Ishikawa (cell line): ENCODE measurements around the gene SPATA17.

ENCODE experiments used
- CEBPB ChIP-seq: IDR thresholded peaks from 2 replicates; pipeline ENCODE4 v1.6.1; 2012
- CREB1 ChIP-seq: IDR thresholded peaks from 2 replicates; pipeline ENCODE4 v1.6.1; 2012; ENCODE audit warnings: low read depth
- EGR1 ChIP-seq: IDR thresholded peaks from 2 replicates; pipeline ENCODE4 v1.6.1; 2012
- EP300 ChIP-seq: IDR thresholded peaks from 2 replicates; pipeline ENCODE4 v1.6.1; 2012; ENCODE audit warnings: borderline replicate concordance
- FOXM1 ChIP-seq: IDR thresholded peaks from 2 replicates; pipeline ENCODE4 v1.6.1; 2012; ENCODE audit warnings: low read depth, borderline replicate concordance
- NFIC ChIP-seq: IDR thresholded peaks from 2 replicates; pipeline ENCODE4 v1.6.1; 2012
- RAD21 ChIP-seq: IDR thresholded peaks from 2 replicates; pipeline ENCODE4 v1.6.1; 2012; ENCODE audit warnings: low read depth
- TAF1 ChIP-seq: IDR thresholded peaks from 2 replicates; pipeline ENCODE4 v1.6.1; 2012; ENCODE audit warnings: low read depth, mild to moderate bottlenecking
- TCF12 ChIP-seq: IDR thresholded peaks from 2 replicates; pipeline ENCODE4 v1.6.1; 2012; ENCODE audit warnings: low read depth
- TEAD4 ChIP-seq: IDR thresholded peaks from 2 replicates; pipeline ENCODE4 v1.6.1; 2012
- YY1 ChIP-seq: IDR thresholded peaks from 2 replicates; pipeline ENCODE4 v1.6.1; 2012; ENCODE audit warnings: low read depth
- ZBTB7A ChIP-seq: IDR thresholded peaks from 2 replicates; pipeline ENCODE4 v1.6.1; 2012; ENCODE audit warnings: low read depth
- TF ChIP-seq, protein P1 (sequence below): IDR thresholded peaks from 2 replicates; pipeline ENCODE4 v1.6.1; 2012
- TF ChIP-seq, protein P2 (sequence below): IDR thresholded peaks from 2 replicates; pipeline ENCODE4 v1.6.1; 2012
- TF ChIP-seq, protein P3 (sequence below): IDR thresholded peaks from 2 replicates; pipeline ENCODE4 v1.6.1; 2012; ENCODE audit warnings: low read depth, mild to moderate bottlenecking

SPATA17 gene

DNA sequence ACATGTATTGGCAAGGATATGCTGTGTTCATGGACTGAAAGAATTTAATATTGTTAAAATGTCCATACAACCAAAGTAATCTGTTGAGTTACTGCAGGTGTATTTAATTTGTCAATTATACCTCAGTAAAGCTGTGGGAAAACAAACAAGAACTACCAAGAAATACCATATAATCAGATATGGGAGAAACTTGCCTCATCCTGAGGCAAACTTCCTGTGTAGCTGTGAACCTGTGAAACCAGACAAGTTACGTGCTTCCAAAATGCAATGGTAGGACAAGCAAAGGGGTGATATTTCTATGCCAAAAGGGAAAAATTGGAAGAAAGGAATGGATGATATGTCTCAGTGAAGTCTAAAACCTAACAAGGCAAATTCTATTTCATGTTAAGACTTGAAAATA is 174.6 kb downstream of the SPATA17 start:
- TF ChIP-seq ZBTB7A (no peak), TEAD4 (no peak), CREB1 (no peak)
- TF ChIP-seq, protein P1, sequence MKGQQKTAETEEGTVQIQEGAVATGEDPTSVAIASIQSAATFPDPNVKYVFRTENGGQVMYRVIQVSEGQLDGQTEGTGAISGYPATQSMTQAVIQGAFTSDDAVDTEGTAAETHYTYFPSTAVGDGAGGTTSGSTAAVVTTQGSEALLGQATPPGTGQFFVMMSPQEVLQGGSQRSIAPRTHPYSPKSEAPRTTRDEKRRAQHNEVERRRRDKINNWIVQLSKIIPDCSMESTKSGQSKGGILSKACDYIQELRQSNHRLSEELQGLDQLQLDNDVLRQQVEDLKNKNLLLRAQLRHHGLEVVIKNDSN: no peak

DNA sequence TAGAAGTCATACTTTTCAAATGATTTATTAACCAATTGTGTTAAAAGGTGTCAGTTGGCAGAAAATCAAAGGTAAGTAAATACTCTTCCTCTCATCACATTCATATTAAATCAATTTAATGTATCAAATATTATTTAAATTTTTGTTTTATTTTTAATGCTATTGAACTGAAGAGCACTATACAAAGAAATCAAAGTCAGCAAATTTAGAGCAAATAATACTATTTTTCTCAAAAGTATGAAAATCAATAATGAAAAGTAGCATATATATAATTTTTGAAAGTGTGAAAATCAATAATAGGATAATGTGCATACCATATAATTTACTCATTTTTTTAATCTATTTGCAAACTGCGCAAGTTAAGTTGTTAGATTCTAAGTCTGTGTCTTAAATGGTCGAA is 181.0 kb downstream of the SPATA17 start:
- TF ChIP-seq, protein P2, sequence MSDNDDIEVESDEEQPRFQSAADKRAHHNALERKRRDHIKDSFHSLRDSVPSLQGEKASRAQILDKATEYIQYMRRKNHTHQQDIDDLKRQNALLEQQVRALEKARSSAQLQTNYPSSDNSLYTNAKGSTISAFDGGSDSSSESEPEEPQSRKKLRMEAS: no peak
- TF ChIP-seq CEBPB (no peak), TAF1 (no peak), RAD21 (no peak), TCF12 (no peak), CREB1 (no peak), TEAD4 (no peak), EGR1 (no peak), FOXM1 (no peak), ZBTB7A (no peak), NFIC (no peak)
- TF ChIP-seq, protein P1: no peak

DNA sequence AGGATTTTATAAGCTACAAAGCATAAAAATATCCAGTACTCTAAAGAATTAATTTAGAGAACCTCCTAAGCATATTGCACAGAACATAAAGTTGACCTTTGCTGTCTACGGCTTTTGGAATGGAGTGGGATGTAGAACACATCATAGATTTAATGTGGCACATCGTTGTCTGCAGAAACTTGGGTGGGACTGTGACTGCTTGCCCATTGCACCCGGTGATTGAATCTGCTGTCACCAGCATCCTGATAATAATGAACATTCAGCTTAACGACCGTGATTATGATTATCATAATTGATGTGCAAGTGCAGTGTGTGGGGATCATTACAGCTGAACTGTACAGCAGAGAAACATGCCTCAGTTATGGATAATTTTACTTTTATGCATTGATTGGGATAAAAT is 181.9 kb downstream of the SPATA17 start:
- no peak for TF ChIP-seq TCF12
- no peak for TF ChIP-seq EGR1
- TF ChIP-seq ZBTB7A: no peak
- TF ChIP-seq NFIC: no peak
- TF ChIP-seq, protein P2: no peak
- no peak for TF ChIP-seq CREB1
- no peak for TF ChIP-seq FOXM1
- TF ChIP-seq EP300: no peak
- no peak for TF ChIP-seq YY1
- TF ChIP-seq, protein P1: no peak
- TF ChIP-seq TEAD4: no peak
- no peak for TF ChIP-seq CEBPB
- no peak for TF ChIP-seq TAF1
- TF ChIP-seq RAD21: no peak
- TF ChIP-seq, protein P3, sequence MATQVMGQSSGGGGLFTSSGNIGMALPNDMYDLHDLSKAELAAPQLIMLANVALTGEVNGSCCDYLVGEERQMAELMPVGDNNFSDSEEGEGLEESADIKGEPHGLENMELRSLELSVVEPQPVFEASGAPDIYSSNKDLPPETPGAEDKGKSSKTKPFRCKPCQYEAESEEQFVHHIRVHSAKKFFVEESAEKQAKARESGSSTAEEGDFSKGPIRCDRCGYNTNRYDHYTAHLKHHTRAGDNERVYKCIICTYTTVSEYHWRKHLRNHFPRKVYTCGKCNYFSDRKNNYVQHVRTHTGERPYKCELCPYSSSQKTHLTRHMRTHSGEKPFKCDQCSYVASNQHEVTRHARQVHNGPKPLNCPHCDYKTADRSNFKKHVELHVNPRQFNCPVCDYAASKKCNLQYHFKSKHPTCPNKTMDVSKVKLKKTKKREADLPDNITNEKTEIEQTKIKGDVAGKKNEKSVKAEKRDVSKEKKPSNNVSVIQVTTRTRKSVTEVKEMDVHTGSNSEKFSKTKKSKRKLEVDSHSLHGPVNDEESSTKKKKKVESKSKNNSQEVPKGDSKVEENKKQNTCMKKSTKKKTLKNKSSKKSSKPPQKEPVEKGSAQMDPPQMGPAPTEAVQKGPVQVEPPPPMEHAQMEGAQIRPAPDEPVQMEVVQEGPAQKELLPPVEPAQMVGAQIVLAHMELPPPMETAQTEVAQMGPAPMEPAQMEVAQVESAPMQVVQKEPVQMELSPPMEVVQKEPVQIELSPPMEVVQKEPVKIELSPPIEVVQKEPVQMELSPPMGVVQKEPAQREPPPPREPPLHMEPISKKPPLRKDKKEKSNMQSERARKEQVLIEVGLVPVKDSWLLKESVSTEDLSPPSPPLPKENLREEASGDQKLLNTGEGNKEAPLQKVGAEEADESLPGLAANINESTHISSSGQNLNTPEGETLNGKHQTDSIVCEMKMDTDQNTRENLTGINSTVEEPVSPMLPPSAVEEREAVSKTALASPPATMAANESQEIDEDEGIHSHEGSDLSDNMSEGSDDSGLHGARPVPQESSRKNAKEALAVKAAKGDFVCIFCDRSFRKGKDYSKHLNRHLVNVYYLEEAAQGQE: no peak

DNA sequence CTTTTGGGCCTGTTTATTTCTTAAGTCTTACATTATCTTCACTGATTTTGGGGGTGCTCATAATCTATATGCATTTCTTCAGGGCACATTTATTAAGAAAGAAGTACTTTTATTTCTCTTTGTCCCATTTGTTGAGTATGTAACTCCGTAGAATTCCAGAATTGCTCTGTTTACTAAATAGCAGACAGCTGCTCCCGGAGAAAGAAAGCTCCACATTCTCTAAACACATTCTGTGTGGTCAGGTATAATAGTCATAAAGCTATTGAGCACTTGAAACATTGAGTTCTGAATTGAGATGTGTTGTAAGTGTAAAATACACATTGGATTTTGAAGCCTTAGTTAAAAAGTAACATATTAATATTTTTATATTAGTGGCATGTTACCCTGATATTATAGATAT is 206.5 kb downstream of the SPATA17 start:
- TF ChIP-seq EGR1: no peak
- TF ChIP-seq TAF1: no peak
- no peak for TF ChIP-seq YY1
- no peak for TF ChIP-seq EP300
- no peak for TF ChIP-seq FOXM1
- TF ChIP-seq TEAD4: no peak
- TF ChIP-seq, protein P2: no peak
- no peak for TF ChIP-seq NFIC
- no peak for TF ChIP-seq RAD21
- TF ChIP-seq, protein P1: no peak
- TF ChIP-seq TCF12: no peak
- TF ChIP-seq, protein P3: no peak
- TF ChIP-seq CREB1: no peak
- no peak for TF ChIP-seq ZBTB7A

DNA sequence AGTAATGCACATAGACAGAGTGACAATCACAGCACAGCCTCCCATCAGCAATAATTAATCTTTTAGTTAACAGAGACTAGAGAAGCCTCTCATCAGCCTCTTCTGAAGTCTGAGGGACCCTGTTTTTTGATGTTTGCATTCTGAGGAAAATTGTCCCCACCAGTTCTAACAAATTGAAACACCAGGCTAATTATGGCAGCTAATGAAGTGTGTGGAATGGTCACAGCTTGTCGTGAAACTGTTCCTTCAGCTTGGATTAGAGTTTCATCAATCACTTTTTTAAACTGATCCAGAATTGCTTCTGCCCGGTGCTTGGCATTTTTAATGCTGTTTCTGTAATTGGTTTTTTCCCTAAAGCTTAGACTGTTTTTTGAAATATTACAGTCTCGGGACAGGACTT is 208.0 kb downstream of the SPATA17 start:
- TF ChIP-seq, protein P1: no peak
- TF ChIP-seq FOXM1 (no peak), TCF12 (no peak), RAD21 (no peak), TAF1 (no peak), EGR1 (no peak), YY1 (no peak), EP300 (no peak), ZBTB7A (no peak), CEBPB (no peak), NFIC (no peak), TEAD4 (no peak), CREB1 (no peak)
- TF ChIP-seq, protein P2: no peak
- TF ChIP-seq, protein P3: no peak
